Kidney (tissue), 14 donors: ENCODE data around the gene OR10H3. TPM values are rescaled to one million over a fixed set of nuclear protein-coding genes. Genes with fewer than 3 reads are reported as not detected.

Experiments
- DNase-seq, 5 donors: peaks; one replicate each; pipeline ENCODE4 v3.0.0-alpha.2; 2013 to 2020
- FAIRE-seq: peaks from 2 replicates; lab custom pipeline; 2012; peaks lifted over from hg19 to GRCh38; lab: Jason Lieb, UNC
- H3K27ac ChIP-seq, 2 donors: one replicate each; pipeline ENCODE4 v1.7.0; 2013; ENCODE audit warnings: low read depth in 2 of 2, low read length in 2 of 2, inconsistent platforms in 1 of 2
- H3K27me3 ChIP-seq: one replicate; pipeline ENCODE4 v1.7.1; 2013; ENCODE audit warnings: low read length, inconsistent platforms; ENCODE audit not compliant: control insufficient read depth, insufficient read depth
- H3K36me3 ChIP-seq, 3 donors: one replicate each; pipeline versions ENCODE4 v1.7.0 to v1.7.1; 2013; ENCODE audit warnings: low read length in 3 of 3, control low read depth in 1 of 3, inconsistent platforms in 1 of 3; ENCODE audit not compliant: insufficient read depth in 3 of 3, control insufficient read depth in 2 of 3
- H3K4me1 ChIP-seq, 3 donors: one replicate each; pipeline versions ENCODE4 v1.7.0 to v1.7.1; 2013; ENCODE audit warnings: low read length in 3 of 3, inconsistent platforms in 1 of 3, low read depth in 1 of 3; ENCODE audit not compliant: control insufficient read depth in 2 of 3, insufficient read depth in 2 of 3
- H3K4me3 ChIP-seq, 3 donors: one replicate each; pipeline versions ENCODE4 v1.7.0 to v1.8.1; 2013; ENCODE audit warnings: low read length in 3 of 3, control low read depth in 1 of 3, inconsistent platforms in 1 of 3
- H3K9ac ChIP-seq, 3 donors: one replicate each; pipeline versions ENCODE4 v1.7.0 to v1.7.1; 2013; ENCODE audit warnings: low read length in 3 of 3, control low read depth in 1 of 3, inconsistent platforms in 1 of 3
- H3K9me3 ChIP-seq, 3 donors: one replicate each; pipeline versions ENCODE4 v1.7.0 to v1.7.1; 2013; ENCODE audit warnings: low read length in 3 of 3, control low read depth in 1 of 3, inconsistent platforms in 1 of 3; ENCODE audit not compliant: control insufficient read depth in 2 of 3, insufficient read depth in 1 of 3
- intact Hi-C: fragments of 100-400 bp; cut with DNase I; formaldehyde crosslinking; loops from one replicate; pipeline ENCODE4 v1.11.1; 2022
- polyA plus RNA-seq: library from polyadenylated mRNA; stranded (reverse); fragments of 350-450 nt; fragmentation: Illumina TruSeq; extraction: RNeasy Lipid Tissue Mini Kit (QIAGEN cat#74804); gene quantifications from one replicate; pipeline ENCODE4 v1.2.3, GENCODE V29; 2014; ENCODE audit warnings: low read depth, low replicate concordance; ENCODE audit not compliant: insufficient read depth
- total RNA-seq: library from RNA; stranded (reverse); fragmentation: NEBNext Ultra II Directional; extraction: Animal tissue kit (Norgen Biotek cat#: 25700); gene quantifications from one replicate; pipeline ENCODE4 v1.2.1, GENCODE V29; 2021
- TF ChIP-seq, protein P1 (sequence below): IDR thresholded peaks from 3 replicates; pipeline ENCODE4 v1.5.1; 2012; ENCODE audit warnings: mild to moderate bottlenecking, moderate library complexity, borderline replicate concordance; ENCODE audit not compliant: insufficient read depth; ENCODE audit errors: extremely low read depth
- donor health status: control.
- donor health status: control.
- donor health status: control.
- donor health status: control.
- donor health status: control.
- donor health status: DM: yes; HTN: yes; CAD: no.
- donor health status: Normal renal cell carcinoma (clear cell type).

OR10H3 gene
- total and polyA plus RNA-seq, 2 donors from 2014 or later, result not detected

DNA sequence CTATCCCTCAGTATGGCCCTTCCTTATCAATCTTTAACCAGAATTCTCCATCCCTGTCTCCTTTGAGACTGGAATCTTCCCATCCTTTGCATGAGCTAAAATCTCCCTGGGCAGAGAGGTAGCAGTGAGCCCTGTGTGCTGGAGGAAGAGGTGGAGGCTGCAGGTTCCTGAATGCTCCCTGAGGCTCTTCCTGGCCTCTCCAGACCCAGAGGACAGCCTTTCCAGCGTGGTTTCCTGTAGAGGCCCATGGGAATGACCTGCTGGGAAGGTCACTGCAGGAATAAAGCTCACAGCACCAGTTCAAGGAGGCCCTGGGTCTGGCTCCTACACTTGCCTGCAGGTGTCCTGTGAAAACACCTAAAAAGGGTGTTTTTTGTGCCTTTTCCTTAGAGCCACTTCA lies 5.4 kb upstream of the OR10H3 start:
- Histone ChIP-seq H3K27ac (no peak overlapping the region), H3K4me1 (no peaks in the 10 kb centered on the region), H3K9me3 (no peaks in the 10 kb centered on the region), H3K27me3 (no peaks in the 10 kb centered on the region), H3K36me3 (no peaks in the 10 kb centered on the region), H3K4me3 (no peak overlapping the region), H3K9ac (no peak overlapping the region)
- intact Hi-C loops, result no loop called here
- TF ChIP-seq, protein P1, sequence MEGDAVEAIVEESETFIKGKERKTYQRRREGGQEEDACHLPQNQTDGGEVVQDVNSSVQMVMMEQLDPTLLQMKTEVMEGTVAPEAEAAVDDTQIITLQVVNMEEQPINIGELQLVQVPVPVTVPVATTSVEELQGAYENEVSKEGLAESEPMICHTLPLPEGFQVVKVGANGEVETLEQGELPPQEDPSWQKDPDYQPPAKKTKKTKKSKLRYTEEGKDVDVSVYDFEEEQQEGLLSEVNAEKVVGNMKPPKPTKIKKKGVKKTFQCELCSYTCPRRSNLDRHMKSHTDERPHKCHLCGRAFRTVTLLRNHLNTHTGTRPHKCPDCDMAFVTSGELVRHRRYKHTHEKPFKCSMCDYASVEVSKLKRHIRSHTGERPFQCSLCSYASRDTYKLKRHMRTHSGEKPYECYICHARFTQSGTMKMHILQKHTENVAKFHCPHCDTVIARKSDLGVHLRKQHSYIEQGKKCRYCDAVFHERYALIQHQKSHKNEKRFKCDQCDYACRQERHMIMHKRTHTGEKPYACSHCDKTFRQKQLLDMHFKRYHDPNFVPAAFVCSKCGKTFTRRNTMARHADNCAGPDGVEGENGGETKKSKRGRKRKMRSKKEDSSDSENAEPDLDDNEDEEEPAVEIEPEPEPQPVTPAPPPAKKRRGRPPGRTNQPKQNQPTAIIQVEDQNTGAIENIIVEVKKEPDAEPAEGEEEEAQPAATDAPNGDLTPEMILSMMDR, result no peak
- FAIRE-seq, result no peak
- DNase-seq, result no peak

DNA sequence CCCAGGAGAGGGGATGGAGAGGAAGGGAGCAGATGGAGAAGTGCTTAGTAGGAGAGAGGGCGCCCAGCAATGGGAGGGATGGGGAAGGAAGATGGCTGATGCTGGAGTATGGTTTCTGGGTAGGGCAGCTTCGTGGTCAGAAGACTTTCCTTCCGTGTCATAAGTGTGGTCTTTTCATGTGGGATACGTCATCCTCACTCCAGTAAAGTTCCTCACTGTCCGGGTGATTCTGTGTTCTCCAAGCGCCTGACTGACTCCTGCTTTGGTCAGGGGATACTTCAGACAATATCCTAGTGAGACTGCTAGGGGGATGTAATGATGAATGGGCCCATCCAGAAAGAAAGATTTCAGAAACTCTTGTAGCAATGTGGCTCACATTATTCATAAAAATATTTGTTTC lies 3.9 kb upstream of the OR10H3 start:
- no peak for FAIRE-seq
- intact Hi-C loops, result no loop called here

DNA sequence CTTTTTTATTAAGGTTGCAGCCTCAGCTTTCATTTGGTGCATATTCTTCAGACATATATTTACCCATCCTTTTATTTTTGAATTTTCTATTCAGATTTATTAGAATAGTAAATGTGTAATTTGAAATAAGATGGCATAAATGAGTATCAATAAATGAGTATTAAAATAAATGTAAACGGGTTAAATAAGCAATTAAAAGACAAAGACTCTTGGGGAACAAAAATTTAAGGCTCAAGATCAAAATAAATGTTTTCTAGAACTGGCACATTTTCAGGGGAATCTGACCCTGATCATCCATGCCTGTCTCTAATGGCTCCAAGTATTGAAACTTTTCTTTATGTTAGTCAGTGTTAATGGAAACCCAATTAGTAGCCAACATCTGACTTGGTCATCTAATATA lies 3.0 kb downstream of the OR10H3 start:
- no peak for FAIRE-seq
- H3K9ac ChIP-seq, result no peak overlapping the region

More for the DNA sequence above, 3.9 kb upstream of the OR10H3 start:
- TF ChIP-seq, protein P1, result no peak
- no peaks in the 10 kb centered on the region for H3K9me3 ChIP-seq
- no peak overlapping the region for H3K4me3 ChIP-seq
- H3K27ac ChIP-seq, result no peak overlapping the region
- H3K9ac ChIP-seq, result no peak overlapping the region
- no peaks in the 10 kb centered on the region for H3K27me3 ChIP-seq
- DNase-seq, result no peak
- H3K4me1 ChIP-seq, result no peaks in the 10 kb centered on the region
- H3K36me3 ChIP-seq, result no peaks in the 10 kb centered on the region

More for the DNA sequence above, 3.0 kb downstream of the OR10H3 start:
- intact Hi-C loops, result no loop called here
- Histone ChIP-seq H3K27ac (no peak overlapping the region), H3K36me3 (no peaks in the 10 kb centered on the region), H3K4me3 (no peak overlapping the region), H3K27me3 (no peaks in the 10 kb centered on the region), H3K9me3 (peaks cover 0 to 7% (median 3%) of the 10 kb centered on the region in 3 donors), H3K4me1 (no peaks in the 10 kb centered on the region)
- DNase-seq, result no peak
- TF ChIP-seq, protein P1, result no peak
